K562 (cell line): Measurements from ENCODE around the gene MLLT11. TPM values are rescaled to one million over a fixed set of nuclear protein-coding genes. Genes with fewer than 3 reads are reported as not detected.

Experiments
- ATAC-seq: fragments of 200-7000 bp; cut with Tn5 transposase; 3 replicates; pipeline ENCODE4 v1.9.1; 2020; ENCODE audit warnings: moderate library complexity
- Bru-seq: library from RNA; stranded (reverse); fragments of 400-500 nt; gene quantifications from one replicate; lab custom pipeline; 2021; lab: Mats Ljungman, UMichigan
- BruChase-seq, 2 experiments: library from RNA; stranded (reverse); fragments of 400-500 nt; gene quantifications; one replicate each; lab custom pipeline; 2021; lab: Mats Ljungman, UMichigan
- BruUV-seq: library from RNA; stranded (reverse); fragments of 400-500 nt; replicated peaks from 2 replicates; lab custom pipeline; 2021; lab: Mats Ljungman, UMichigan
- CTCF ChIA-PET: fragments of 300-600 bp; formaldehyde crosslinking; extraction: SDS; loops from one replicate; lab custom pipeline; 2021; ENCODE audit warnings: low intra/inter-chr PET ratio; lab: Yijun Ruan, JAX
- POLR2A ChIA-PET: fragments of 300-600, 350-650 bp; sonication (Branson Sonifier 250); formaldehyde crosslinking; extraction: SDS; loops from one replicate; lab custom pipeline; 2021; ENCODE audit warnings: antibody characterized with exemption, inconsistent platforms; lab: Yijun Ruan, JAX
- DNase-seq, 4 experiments: peaks; one replicate each; pipeline versions ENCODE4 v3.0.0 to v3.0.0-alpha.2; 2011 to 2018; ENCODE audit warnings: low spot score in 3 of 4, mixed read lengths in 3 of 4; ENCODE audit errors: extremely low read depth in 1 of 4
- FAIRE-seq: peaks from 2 replicates; lab custom pipeline; 2011; peaks lifted over from hg19 to GRCh38; lab: Jason Lieb, UNC
- H2AFZ ChIP-seq: 2 replicates; pipeline ENCODE4 v1.6.0; 2011; ENCODE audit warnings: low read depth, low read length, control low read depth, inconsistent platforms
- H3K27ac ChIP-seq: fragments of 200-600 bp; 3 replicates; pipeline ENCODE4 v1.8.0; 2011; ENCODE audit warnings: low read depth, mild to moderate bottlenecking, control low read depth, inconsistent platforms, low read length, moderate library complexity, mixed read lengths; ENCODE audit errors: extremely low read depth
- H3K27me3 ChIP-seq, 2 experiments: fragments of 300-600 bp in 1 of 2; 2 replicates in 1 of 2; 3 replicates in 1 of 2; pipeline versions ENCODE4 v1.6.0 to v1.8.0; 2011; ENCODE audit warnings: inconsistent platforms in 2 of 2, low read length in 2 of 2, mild to moderate bottlenecking in 1 of 2, mixed read lengths in 1 of 2, moderate library complexity in 1 of 2; ENCODE audit not compliant: control insufficient read depth in 2 of 2, insufficient read depth in 2 of 2
- H3K36me3 ChIP-seq: fragments of 300-600 bp; 3 replicates; pipeline ENCODE4 v1.8.0; 2011; ENCODE audit warnings: mild to moderate bottlenecking, low read length, inconsistent platforms; ENCODE audit not compliant: control insufficient read depth, insufficient read depth
- H3K4me1 ChIP-seq, 2 experiments: fragments of 200-600 bp in 1 of 2; replicated peaks in 1 of 2; 2 replicates in 1 of 2; 3 replicates in 1 of 2; pipeline versions ENCODE4 v1.5.1 to v1.8.0; 2011; ENCODE audit warnings: inconsistent platforms in 2 of 2, low read length in 2 of 2, mild to moderate bottlenecking in 1 of 2, mixed read lengths in 1 of 2, moderate library complexity in 1 of 2; ENCODE audit not compliant: control insufficient read depth in 2 of 2, insufficient read depth in 2 of 2
- H3K4me2 ChIP-seq: 2 replicates; pipeline ENCODE4 v1.6.1; 2011; ENCODE audit warnings: low read length, control low read depth, inconsistent platforms, mixed read lengths; ENCODE audit not compliant: insufficient read depth
- H3K4me3 ChIP-seq: fragments of 200-600 bp; sonication (generic), shearing (Covaris generic); 2 replicates; pipeline ENCODE4 v1.5.1; 2016; ENCODE audit warnings: control low read depth, inconsistent platforms
- H3K79me2 ChIP-seq: fragments of 200-600 bp; 3 replicates; pipeline ENCODE4 v1.8.0; 2011; ENCODE audit warnings: low read length, inconsistent platforms; ENCODE audit not compliant: control insufficient read depth, insufficient read depth
- H3K9ac ChIP-seq, 2 experiments: 2 replicates each; pipeline versions ENCODE4 v1.6.0 to v1.6.1; 2011; ENCODE audit warnings: low read depth in 2 of 2, low read length in 2 of 2, control low read depth in 1 of 2, inconsistent platforms in 1 of 2, mild to moderate bottlenecking in 1 of 2, mixed read lengths in 1 of 2; ENCODE audit not compliant: insufficient read depth in 1 of 2
- H3K9me1 ChIP-seq: one replicate; pipeline ENCODE4 v1.6.0; 2011; ENCODE audit warnings: inconsistent platforms, mild to moderate bottlenecking, low read length, moderate library complexity; ENCODE audit not compliant: control insufficient read depth, insufficient read depth
- H3K9me3 ChIP-seq: replicated peaks from 2 replicates; pipeline ENCODE4 v1.5.1; 2011; ENCODE audit warnings: low read depth, low read length, inconsistent platforms; ENCODE audit not compliant: control insufficient read depth, insufficient read depth
- H4K20me1 ChIP-seq: replicated peaks from 2 replicates; pipeline ENCODE4 v1.6.1; 2011; ENCODE audit warnings: low read length, inconsistent platforms, mixed read lengths; ENCODE audit not compliant: control insufficient read depth, insufficient read depth
- KDM1A ChIP-seq, 2 experiments: fragments of 450-650 bp; IDR thresholded peaks; 2 replicates each; pipeline ENCODE4 v1.6.1; 2016; ENCODE audit warnings: mild to moderate bottlenecking in 2 of 2
- PHB2 ChIP-seq: fragments of 450-650 bp; IDR thresholded peaks from 2 replicates; pipeline ENCODE4 v1.6.1; 2017; ENCODE audit warnings: low read depth
- RCOR1 ChIP-seq, 2 experiments: IDR thresholded peaks; 2 replicates each; pipeline ENCODE4 v1.6.1; 2012; ENCODE audit warnings: low read depth in 2 of 2, low read length in 2 of 2, borderline replicate concordance in 1 of 2, improper control_type of control experiment in 1 of 2
- SRF ChIP-seq, 2 experiments: fragments of 250-450, 450-650 bp in 1 of 2; sonication (Bioruptor Pico) in 1 of 2; sonication (generic) in 1 of 2; formaldehyde crosslinking; IDR thresholded peaks; 2 replicates each; pipeline versions ENCODE4 v1.5.0 to v1.5.1; 2020 to 2022; ENCODE audit warnings: mild to moderate bottlenecking in 1 of 2, missing genetic modification reagents in 1 of 2
- ZBTB7A ChIP-seq: IDR thresholded peaks from 2 replicates; pipeline ENCODE4 v1.6.1; 2011; ENCODE audit warnings: low read depth, mild to moderate bottlenecking, low read length, moderate library complexity, borderline replicate concordance; ENCODE audit not compliant: control insufficient read depth
- WGBS: fragments of 100-300 bp; shearing (Covaris generic); methylation state at CpG from one replicate; pipeline ENCODE4 v1.1.6; 2016; ENCODE audit warnings: low coverage, mixed read lengths; ENCODE audit not compliant: insufficient coverage; ENCODE audit errors: missing lambda C conversion rate; 5-methylcytosine and 5-hydroxymethylcytosine counted together
- in situ Hi-C: fragments of 300-500 bp; cut with MboI; formaldehyde crosslinking; loops from 4 replicates; pipeline ENCODE4 v1.15.0; 2018; ENCODE audit warnings: inconsistent platforms, mixed read lengths
- intact Hi-C: fragments of 100-400 bp; cut with micrococcal nuclease; formaldehyde crosslinking; loops from 2 replicates; pipeline ENCODE4 v1.14.2; 2022
- long read RNA-seq, 3 experiments: library from polyadenylated mRNA in 2 of 3; library from RNA in 1 of 3; unstranded in 2 of 3; stranded (forward) in 1 of 3; transcript quantifications; one replicate each; pipeline ENCODE4 v2.0.0, GENCODE V29; 2019 to 2022
- polyA minus RNA-seq, 3 experiments: library from RNA; depleted of rRNA, polyadenylated mRNA; stranded (reverse); fragments of >200 nt; gene quantifications; 2 replicates each; pipeline ENCODE4 v1.2.3, GENCODE V29; 2011
- polyA plus RNA-seq, 8 experiments: library from polyadenylated mRNA; depleted of rRNA in 4 of 8; stranded (reverse) in 5 of 8; unstranded in 3 of 8; fragments of >200 nt; fragmentation: Nextera tagmentation in 2 of 8; fragmentation: Illumina TruSeq in 1 of 8; extraction: Ambion mirVana in 2 of 8; extraction: Trizol in 1 of 8; gene quantifications; 2 replicates each; pipeline versions ENCODE4 v1.2.1 to v1.2.3, GENCODE V29; 2011 to 2014; ENCODE audit warnings: inconsistent platforms in 1 of 8, missing spikeins in 1 of 8
- total RNA-seq, 7 experiments: library from RNA; depleted of rRNA in 6 of 7; stranded (reverse); fragments of >200 nt in 6 of 7; fragmentation: Illumina TruSeq in 2 of 7; extraction: Trizol in 2 of 7; gene quantifications; 2 replicates each; pipeline versions ENCODE4 v1.2.1 to v1.2.3, GENCODE V29; 2011 to 2021; ENCODE audit warnings: low replicate concordance in 1 of 7
- TF ChIP-seq, protein P1 (sequence below): fragments of 450-650 bp; IDR thresholded peaks from 2 replicates; pipeline ENCODE4 v1.6.1; 2016; ENCODE audit warnings: antibody characterized with exemption
- TF ChIP-seq, protein P2 (sequence below): sonication (generic); formaldehyde crosslinking; IDR thresholded peaks from 2 replicates; pipeline ENCODE4 v1.8.0; 2023; ENCODE audit warnings: missing genetic modification reagents, mild to moderate bottlenecking, borderline replicate concordance

MLLT11 gene, protein sequence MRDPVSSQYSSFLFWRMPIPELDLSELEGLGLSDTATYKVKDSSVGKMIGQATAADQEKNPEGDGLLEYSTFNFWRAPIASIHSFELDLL
- 5.0 and 6.7 TPM in 2 replicates for total RNA-seq (2011; cell fraction: chromatin; rRNA removed; ENCODE audit: low replicate concordance)
- total RNA-seq (2011; cell fraction: nucleolus; rRNA removed): 4.3 and 5.0 TPM in 2 replicates
- total RNA-seq (2011; cell fraction: nucleoplasm; rRNA removed): 8.1 and 12.4 TPM in 2 replicates
- total RNA-seq (2014; rRNA removed) (12.1 and 14.1 TPM in 2 replicates), total RNA-seq (2014; rRNA removed; fragmentation: Illumina TruSeq; extraction: Trizol) (18.9 and 21.8 TPM in 2 replicates), total RNA-seq (2015; rRNA removed; fragmentation: Illumina TruSeq; extraction: Trizol) (15.1 and 16.5 TPM in 2 replicates), total RNA-seq (2021) (19.4 and 20.5 TPM in 2 replicates), polyA plus RNA-seq (2011; rRNA removed) (39.1 and 49.6 TPM in 2 replicates), polyA plus RNA-seq (2014; fragmentation: Illumina TruSeq; extraction: Trizol) (37.1 and 40.4 TPM in 2 replicates), polyA plus RNA-seq (2014; fragmentation: Nextera tagmentation; extraction: Ambion mirVana) (10 to 100 TPM; 70.0 to 91.0 TPM), polyA plus RNA-seq (2014; rRNA removed) (22.0 and 23.8 TPM in 2 replicates), polyA minus RNA-seq (2011; rRNA and poly(A)+ RNA removed) (18.7 TPM in 2 replicates), Bru-seq, nascent RNA (percentile 88 among the genes with signal in this experiment), BruChase-seq, experiment 1, labeled RNA remaining after a 2-hour chase (percentile 78 among the genes with signal in this experiment), BruChase-seq, experiment 2, labeled RNA remaining after a 6-hour chase (percentile 83 among the genes with signal in this experiment)
- 21.1 and 34.7 TPM in 2 replicates for polyA plus RNA-seq (2011; cell fraction: cytosol; rRNA removed)
- 11.4 and 19.4 TPM in 2 replicates for polyA plus RNA-seq (2011; cell fraction: nucleus; rRNA removed)
- polyA plus RNA-seq (2012): 13.2 and 18.5 TPM in 2 replicates
- polyA minus RNA-seq (2011; cell fraction: cytosol; rRNA and poly(A)+ RNA removed): 6.0 and 7.9 TPM in 2 replicates
- polyA minus RNA-seq (2011; cell fraction: nucleus; rRNA and poly(A)+ RNA removed): 2.3 and 5.1 TPM in 2 replicates
- long read RNA-seq, experiment 1, full-length matches to known transcripts: 143 of 155 reads
- long read RNA-seq, experiment 1, partial matches to known transcripts: 5 of 155 reads
- long read RNA-seq, experiment 1, other reads (novel, unspliced or antisense): 7 of 155 reads
- long read RNA-seq, experiment 2, full-length matches to known transcripts: 32 of 51 reads
- long read RNA-seq, experiment 2, partial matches to known transcripts: 19 of 51 reads
- long read RNA-seq, experiment 2, other reads (novel, unspliced or antisense): 0 of 51 reads
- long read RNA-seq, experiment 3, full-length matches to known transcripts: 92 of 98 reads
- long read RNA-seq, experiment 3, partial matches to known transcripts: 0 of 98 reads
- long read RNA-seq, experiment 3, other reads (novel, unspliced or antisense): 6 of 98 reads

DNA sequence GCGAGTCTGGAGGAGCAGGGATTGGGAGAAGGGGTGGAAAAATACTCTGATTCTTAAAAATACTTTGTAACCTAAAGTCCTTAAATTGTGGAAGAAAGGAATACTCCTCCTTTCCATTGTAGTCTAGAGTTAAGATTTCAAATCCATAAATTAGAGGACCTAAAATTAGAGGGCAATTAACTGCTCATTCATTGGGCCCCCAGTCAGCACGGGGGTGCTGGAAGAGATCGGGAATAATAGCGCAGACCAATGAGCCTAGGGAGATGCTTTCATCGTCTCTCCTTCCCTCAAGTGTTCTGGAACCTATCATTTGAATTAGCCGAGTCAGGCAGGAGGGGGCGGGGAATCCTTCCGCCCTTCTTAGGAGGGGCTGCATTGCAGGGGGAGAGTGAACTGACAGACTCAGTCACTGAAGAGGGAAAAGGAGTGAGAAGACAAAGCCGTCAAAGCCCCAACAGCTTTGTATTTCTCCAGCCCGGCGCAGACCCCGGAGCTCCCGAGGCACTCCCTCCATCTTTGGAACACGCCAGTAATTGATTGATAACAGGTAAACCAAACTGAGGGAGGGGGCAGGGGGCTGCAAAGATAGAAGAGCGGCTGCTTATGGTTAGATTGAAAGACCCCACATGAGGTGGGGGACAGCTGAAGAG, at the start of gene MLLT11:
MLLT11 (plus strand) TSS at position 391 of the 650 bp plus-strand sequence. CDS start 6,828 bp downstream, outside the sequence.
- Histone ChIP-seq H2AFZ (peak within 1 kb of the TSS; percentile 37), H3K9me3 (no peaks in the 10 kb centered on the region), H3K4me2 (peak within 1 kb of the TSS; percentile 96), H3K79me2 (peaks cover 95% of the 10 kb centered on the region), H3K4me1 (peaks cover 37 to 38% of the 10 kb centered on the region in 2 experiments), H3K9me1 (no peaks in the 10 kb centered on the region), H3K27me3 (no peaks in the 10 kb centered on the region), H3K4me3 (peak within 1 kb of the TSS; percentile 95), H3K27ac (peak within 1 kb of the TSS; percentile 91), H3K9ac (peak within 1 kb of the TSS; percentile 92 to 97), H3K36me3 (peaks cover 48% of the 10 kb centered on the region), H4K20me1 (no peaks in the 10 kb centered on the region)
- in situ Hi-C loops (no loop called here), intact Hi-C loops (no loop called here)
- FAIRE-seq (peak; percentile 71), DNase-seq (peak; percentile 40 to 93 (median 64)), ATAC-seq (peak; percentile 46)
- ChIA-PET POLR2A (interaction anchor here (0.6 to 2.0 kb wide), 12 partner anchors 8 to 595 kb away, joined by 3 to 10 read pairs (median 3); partner anchors contain the start of gene C1orf56), CTCF (interaction anchor here (0.5 to 0.7 kb wide), 2 partner anchors 36 to 499 kb away, joined by 3 read pairs; no protein-coding TSS in a partner anchor)
- no TSS peak for BruUV-seq
- 1% methylated on average over 14 of the region's 15 CpGs for WGBS
- TF ChIP-seq ZBTB7A: peak; percentile 88
- TF ChIP-seq, protein P1, sequence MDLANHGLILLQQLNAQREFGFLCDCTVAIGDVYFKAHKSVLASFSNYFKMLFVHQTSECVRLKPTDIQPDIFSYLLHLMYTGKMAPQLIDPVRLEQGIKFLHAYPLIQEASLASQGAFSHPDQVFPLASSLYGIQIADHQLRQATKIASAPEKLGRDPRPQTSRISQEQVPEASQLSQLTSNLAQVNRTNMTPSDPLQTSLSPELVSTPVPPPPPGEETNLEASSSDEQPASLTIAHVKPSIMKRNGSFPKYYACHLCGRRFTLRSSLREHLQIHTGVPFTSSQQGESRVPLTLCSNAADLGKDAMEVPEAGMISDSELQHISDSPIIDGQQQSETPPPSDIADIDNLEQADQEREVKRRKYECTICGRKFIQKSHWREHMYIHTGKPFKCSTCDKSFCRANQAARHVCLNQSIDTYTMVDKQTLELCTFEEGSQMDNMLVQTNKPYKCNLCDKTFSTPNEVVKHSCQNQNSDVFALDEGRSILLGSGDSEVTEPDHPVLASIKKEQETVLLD: no peak
- TF ChIP-seq RCOR1 (IDR thresholded peaks at IDR 0.05; ENCODE audit: borderline replicate concordance in 1 of 2, low read depth in 2 of 2, low read length in 2 of 2): peak in 1 of 2 experiments; percentile 10; a peak in 1 of 4 replicates
- TF ChIP-seq KDM1A (IDR thresholded peaks at IDR 0.05): 0 out of 4 replicates have a peak, but pooled peaks of 1 of the 2 experiments have one; percentile 17
- TF ChIP-seq PHB2: no peak; the same call in 1 of the 2 replicates
- TF ChIP-seq SRF (CRISPR knock-in tag; IDR thresholded peaks at IDR 0.05): 0 out of 4 replicates have a peak, but pooled peaks of 1 of the 2 experiments have one; percentile 35
- TF ChIP-seq, protein P2, sequence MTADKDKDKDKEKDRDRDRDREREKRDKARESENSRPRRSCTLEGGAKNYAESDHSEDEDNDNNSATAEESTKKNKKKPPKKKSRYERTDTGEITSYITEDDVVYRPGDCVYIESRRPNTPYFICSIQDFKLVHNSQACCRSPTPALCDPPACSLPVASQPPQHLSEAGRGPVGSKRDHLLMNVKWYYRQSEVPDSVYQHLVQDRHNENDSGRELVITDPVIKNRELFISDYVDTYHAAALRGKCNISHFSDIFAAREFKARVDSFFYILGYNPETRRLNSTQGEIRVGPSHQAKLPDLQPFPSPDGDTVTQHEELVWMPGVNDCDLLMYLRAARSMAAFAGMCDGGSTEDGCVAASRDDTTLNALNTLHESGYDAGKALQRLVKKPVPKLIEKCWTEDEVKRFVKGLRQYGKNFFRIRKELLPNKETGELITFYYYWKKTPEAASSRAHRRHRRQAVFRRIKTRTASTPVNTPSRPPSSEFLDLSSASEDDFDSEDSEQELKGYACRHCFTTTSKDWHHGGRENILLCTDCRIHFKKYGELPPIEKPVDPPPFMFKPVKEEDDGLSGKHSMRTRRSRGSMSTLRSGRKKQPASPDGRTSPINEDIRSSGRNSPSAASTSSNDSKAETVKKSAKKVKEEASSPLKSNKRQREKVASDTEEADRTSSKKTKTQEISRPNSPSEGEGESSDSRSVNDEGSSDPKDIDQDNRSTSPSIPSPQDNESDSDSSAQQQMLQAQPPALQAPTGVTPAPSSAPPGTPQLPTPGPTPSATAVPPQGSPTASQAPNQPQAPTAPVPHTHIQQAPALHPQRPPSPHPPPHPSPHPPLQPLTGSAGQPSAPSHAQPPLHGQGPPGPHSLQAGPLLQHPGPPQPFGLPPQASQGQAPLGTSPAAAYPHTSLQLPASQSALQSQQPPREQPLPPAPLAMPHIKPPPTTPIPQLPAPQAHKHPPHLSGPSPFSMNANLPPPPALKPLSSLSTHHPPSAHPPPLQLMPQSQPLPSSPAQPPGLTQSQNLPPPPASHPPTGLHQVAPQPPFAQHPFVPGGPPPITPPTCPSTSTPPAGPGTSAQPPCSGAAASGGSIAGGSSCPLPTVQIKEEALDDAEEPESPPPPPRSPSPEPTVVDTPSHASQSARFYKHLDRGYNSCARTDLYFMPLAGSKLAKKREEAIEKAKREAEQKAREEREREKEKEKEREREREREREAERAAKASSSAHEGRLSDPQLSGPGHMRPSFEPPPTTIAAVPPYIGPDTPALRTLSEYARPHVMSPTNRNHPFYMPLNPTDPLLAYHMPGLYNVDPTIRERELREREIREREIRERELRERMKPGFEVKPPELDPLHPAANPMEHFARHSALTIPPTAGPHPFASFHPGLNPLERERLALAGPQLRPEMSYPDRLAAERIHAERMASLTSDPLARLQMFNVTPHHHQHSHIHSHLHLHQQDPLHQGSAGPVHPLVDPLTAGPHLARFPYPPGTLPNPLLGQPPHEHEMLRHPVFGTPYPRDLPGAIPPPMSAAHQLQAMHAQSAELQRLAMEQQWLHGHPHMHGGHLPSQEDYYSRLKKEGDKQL (CRISPR knock-in tag): no peak
